ENCODE measurements around the gene MAGOHB.

Gene MAGOHB

GRCh38 chr12:10558789-10559188 is 54.6 kb downstream of the MAGOHB start:
- WGBS (ENCODE audit: extremely low coverage, insufficient coverage, low lambda C conversion rate), result no CpG with 5 or more reads among the region's 3 CpGs

GRCh38 chr12:10558301-10558700 is 55.1 kb downstream of the MAGOHB start:
- no peaks in the 10 kb centered on the region for H3K27me3 ChIP-seq (ENCODE audit: insufficient read depth, low read length, poor library complexity)
- no peak overlapping the region for H3K18ac ChIP-seq (ENCODE audit: low read length)
- no peak overlapping the region for H3K4me3 ChIP-seq (ENCODE audit: low read length)
- H3K27ac ChIP-seq (ENCODE audit: low read depth, low read length), result no peak overlapping the region
- H3K56ac ChIP-seq (ENCODE audit: low read length), result no peak overlapping the region
- H3K4me1 ChIP-seq (ENCODE audit: control insufficient read depth, low read depth, low read length), result peaks cover 5% of the 10 kb centered on the region
- no peak overlapping the region for H4K5ac ChIP-seq (ENCODE audit: low read length)
- no peak overlapping the region for H3K9ac ChIP-seq (ENCODE audit: low read length)
- H2AK5ac ChIP-seq (ENCODE audit: low read length), result no peak overlapping the region
- H2BK5ac ChIP-seq (ENCODE audit: low read length), result no peak overlapping the region
- H3K4me2 ChIP-seq (ENCODE audit: low read length), result no peak overlapping the region
- H3K23ac ChIP-seq (ENCODE audit: low read length), result no peak overlapping the region
- no peak overlapping the region for H2BK15ac ChIP-seq (replicated peaks; ENCODE audit: low read depth)
- DNase-seq, result no peak
- H2BK120ac ChIP-seq (ENCODE audit: low read depth, low read length), result no peak overlapping the region
- no peaks in the 10 kb centered on the region for H3K79me1 ChIP-seq (ENCODE audit: low read length)
- H4K8ac ChIP-seq (ENCODE audit: low read depth, low read length), result no peak overlapping the region
- no peak overlapping the region for H3K4ac ChIP-seq (ENCODE audit: low read depth, low read length)
- H3K36me3 ChIP-seq (ENCODE audit: control insufficient read depth, insufficient read depth, low read length), result no peaks in the 10 kb centered on the region
- no peaks in the 10 kb centered on the region for H3K79me2 ChIP-seq (ENCODE audit: control insufficient read depth, insufficient read depth, low read length)
- no CpG with 5 or more reads among the region's 3 CpGs for WGBS (ENCODE audit: extremely low coverage, insufficient coverage, low lambda C conversion rate)

More at GRCh38 chr12:10558789-10559188, 54.6 kb downstream of the MAGOHB start:
- no peaks in the 10 kb centered on the region for H3K27me3 ChIP-seq (ENCODE audit: insufficient read depth, low read length, poor library complexity)
- no peaks in the 10 kb centered on the region for H3K36me3 ChIP-seq (ENCODE audit: control insufficient read depth, insufficient read depth, low read length)
- no peak overlapping the region for H3K27ac ChIP-seq (ENCODE audit: low read depth, low read length)
- no peaks in the 10 kb centered on the region for H3K79me2 ChIP-seq (ENCODE audit: control insufficient read depth, insufficient read depth, low read length)
- no peak overlapping the region for H2AK5ac ChIP-seq (ENCODE audit: low read length)
- peaks cover 5% of the 10 kb centered on the region for H3K4me1 ChIP-seq (ENCODE audit: control insufficient read depth, low read depth, low read length)
- H2BK15ac ChIP-seq (replicated peaks; ENCODE audit: low read depth), result no peak overlapping the region
- no peak overlapping the region for H4K5ac ChIP-seq (ENCODE audit: low read length)
- H2BK120ac ChIP-seq (ENCODE audit: low read depth, low read length), result no peak overlapping the region
- no peak overlapping the region for H3K56ac ChIP-seq (ENCODE audit: low read length)
- H3K4ac ChIP-seq (ENCODE audit: low read depth, low read length), result no peak overlapping the region
- no peak overlapping the region for H3K23ac ChIP-seq (ENCODE audit: low read length)
- no peak overlapping the region for H3K18ac ChIP-seq (ENCODE audit: low read length)
- no peak overlapping the region for H2BK5ac ChIP-seq (ENCODE audit: low read length)
- H3K4me3 ChIP-seq (ENCODE audit: low read length), result no peak overlapping the region
- H3K79me1 ChIP-seq (ENCODE audit: low read length), result no peaks in the 10 kb centered on the region
- H3K9ac ChIP-seq (ENCODE audit: low read length), result no peak overlapping the region
- H3K4me2 ChIP-seq (ENCODE audit: low read length), result no peak overlapping the region
- no peak overlapping the region for H4K8ac ChIP-seq (ENCODE audit: low read depth, low read length)
- DNase-seq, result peak; percentile 11

- H3K4me3 ChIP-seq (ENCODE audit: low read length), result no peak overlapping the region
- no peak overlapping the region for H4K8ac ChIP-seq (ENCODE audit: low read depth, low read length)
- H3K36me3 ChIP-seq (ENCODE audit: control insufficient read depth, insufficient read depth, low read length), result no peaks in the 10 kb centered on the region
- H3K4ac ChIP-seq (ENCODE audit: low read depth, low read length), result peak overlapping the region; percentile 55
- H3K27me3 ChIP-seq (ENCODE audit: insufficient read depth, low read length, poor library complexity), result no peaks in the 10 kb centered on the region
- H2BK120ac ChIP-seq (ENCODE audit: low read depth, low read length), result no peak overlapping the region
- H3K4me2 ChIP-seq (ENCODE audit: low read length), result no peak overlapping the region
- no peak overlapping the region for H2BK15ac ChIP-seq (replicated peaks; ENCODE audit: low read depth)
- no peak overlapping the region for H3K56ac ChIP-seq (ENCODE audit: low read length)
- H3K79me2 ChIP-seq (ENCODE audit: control insufficient read depth, insufficient read depth, low read length), result no peaks in the 10 kb centered on the region
- H2AK5ac ChIP-seq (ENCODE audit: low read length), result no peak overlapping the region
- peak overlapping the region; percentile 51 for H3K18ac ChIP-seq (ENCODE audit: low read length)
- H3K79me1 ChIP-seq (ENCODE audit: low read length), result no peaks in the 10 kb centered on the region
- peaks cover 5% of the 10 kb centered on the region for H3K4me1 ChIP-seq (ENCODE audit: control insufficient read depth, low read depth, low read length)
- no peak overlapping the region for H2BK5ac ChIP-seq (ENCODE audit: low read length)
- no CpG with 5 or more reads among the region's 2 CpGs for WGBS (ENCODE audit: extremely low coverage, insufficient coverage, low lambda C conversion rate)
- no peak overlapping the region for H3K23ac ChIP-seq (ENCODE audit: low read length)
- H3K27ac ChIP-seq (ENCODE audit: low read depth, low read length), result peak overlapping the region; percentile 48
- peak; percentile 24 for DNase-seq
- H3K9ac ChIP-seq (ENCODE audit: low read length), result no peak overlapping the region
- peak overlapping the region; percentile 64 for H4K5ac ChIP-seq (ENCODE audit: low read length)
These were observed 55.6 kb downstream of the MAGOHB start for GRCh38 chr12:10557766-10558165.

GRCh38 chr12:10557329-10557728 is 56.1 kb downstream of the MAGOHB start:
- H2AK5ac ChIP-seq (ENCODE audit: low read length), result no peak overlapping the region
- H3K23ac ChIP-seq (ENCODE audit: low read length), result no peak overlapping the region
- H2BK5ac ChIP-seq (ENCODE audit: low read length), result no peak overlapping the region
- WGBS (ENCODE audit: extremely low coverage, insufficient coverage, low lambda C conversion rate), result no CpG with 5 or more reads among the region's 6 CpGs
- peak; percentile 68 for DNase-seq
- H3K4me2 ChIP-seq (ENCODE audit: low read length), result no peak overlapping the region
- no peaks in the 10 kb centered on the region for H3K79me1 ChIP-seq (ENCODE audit: low read length)
- no peaks in the 10 kb centered on the region for H3K79me2 ChIP-seq (ENCODE audit: control insufficient read depth, insufficient read depth, low read length)
- peaks cover 5% of the 10 kb centered on the region for H3K4me1 ChIP-seq (ENCODE audit: control insufficient read depth, low read depth, low read length)
- H3K9ac ChIP-seq (ENCODE audit: low read length), result no peak overlapping the region
- no peak overlapping the region for H3K4ac ChIP-seq (ENCODE audit: low read depth, low read length)
- no peak overlapping the region for H4K8ac ChIP-seq (ENCODE audit: low read depth, low read length)
- no peak overlapping the region for H4K5ac ChIP-seq (ENCODE audit: low read length)
- H3K18ac ChIP-seq (ENCODE audit: low read length), result peak overlapping the region; percentile 8
- no peak overlapping the region for H2BK120ac ChIP-seq (ENCODE audit: low read depth, low read length)
- H3K36me3 ChIP-seq (ENCODE audit: control insufficient read depth, insufficient read depth, low read length), result no peaks in the 10 kb centered on the region
- H3K56ac ChIP-seq (ENCODE audit: low read length), result no peak overlapping the region
- H3K4me3 ChIP-seq (ENCODE audit: low read length), result no peak overlapping the region
- H3K27me3 ChIP-seq (ENCODE audit: insufficient read depth, low read length, poor library complexity), result no peaks in the 10 kb centered on the region
- H3K27ac ChIP-seq (ENCODE audit: low read depth, low read length), result no peak overlapping the region
- no peak overlapping the region for H2BK15ac ChIP-seq (replicated peaks; ENCODE audit: low read depth)

- H3K4me2 ChIP-seq (ENCODE audit: low read length), result no peak overlapping the region
- H3K4me1 ChIP-seq (ENCODE audit: control insufficient read depth, low read depth, low read length), result peaks cover 5% of the 10 kb centered on the region
- no peak overlapping the region for H3K9ac ChIP-seq (ENCODE audit: low read length)
- DNase-seq, result no peak
- no peak overlapping the region for H4K5ac ChIP-seq (ENCODE audit: low read length)
- H3K18ac ChIP-seq (ENCODE audit: low read length), result no peak overlapping the region
- no peaks in the 10 kb centered on the region for H3K36me3 ChIP-seq (ENCODE audit: control insufficient read depth, insufficient read depth, low read length)
- no peak overlapping the region for H2BK15ac ChIP-seq (replicated peaks; ENCODE audit: low read depth)
- H3K79me1 ChIP-seq (ENCODE audit: low read length), result no peaks in the 10 kb centered on the region
- no peak overlapping the region for H2BK120ac ChIP-seq (ENCODE audit: low read depth, low read length)
- H3K4ac ChIP-seq (ENCODE audit: low read depth, low read length), result no peak overlapping the region
- H3K23ac ChIP-seq (ENCODE audit: low read length), result no peak overlapping the region
- H3K4me3 ChIP-seq (ENCODE audit: low read length), result no peak overlapping the region
- H2BK5ac ChIP-seq (ENCODE audit: low read length), result no peak overlapping the region
- no peak overlapping the region for H3K27ac ChIP-seq (ENCODE audit: low read depth, low read length)
- no peaks in the 10 kb centered on the region for H3K79me2 ChIP-seq (ENCODE audit: control insufficient read depth, insufficient read depth, low read length)
- no peak overlapping the region for H3K56ac ChIP-seq (ENCODE audit: low read length)
- H2AK5ac ChIP-seq (ENCODE audit: low read length), result no peak overlapping the region
- no peak overlapping the region for H4K8ac ChIP-seq (ENCODE audit: low read depth, low read length)
- no CpG with 5 or more reads among the region's 7 CpGs for WGBS (ENCODE audit: extremely low coverage, insufficient coverage, low lambda C conversion rate)
- H3K27me3 ChIP-seq (ENCODE audit: insufficient read depth, low read length, poor library complexity), result no peaks in the 10 kb centered on the region
These were observed 58.5 kb downstream of the MAGOHB start for GRCh38 chr12:10554756-10555481.
